HT-29 (cell line): ENCODE data around the gene ZSCAN18. TPM values are rescaled to one million over a fixed set of nuclear protein-coding genes. Genes with fewer than 3 reads are reported as not detected.

ENCODE experiments used
- DNase-seq: peaks from one replicate; pipeline ENCODE4 v3.0.0-alpha.2; 2015; ENCODE audit warnings: low spot score
- total RNA-seq: library from RNA; depleted of rRNA; stranded (reverse); fragments of >200 nt; shearing (Covaris generic); gene quantifications from 2 replicates; pipeline ENCODE4 v1.2.3, GENCODE V29; 2014; rRNA removed

The ZSCAN18 gene
- total RNA-seq, 1 experiment from 2014 or later: not detected

GRCh38 chr19:58044886-58045285 lies 53.1 kb downstream of the ZSCAN18 start:
- no peak for DNase-seq

GRCh38 chr19:58044391-58044790 lies 53.6 kb downstream of the ZSCAN18 start:
- DNase-seq: no peak

- no peak for DNase-seq
These were observed 55.3 kb downstream of the ZSCAN18 start for GRCh38 chr19:58042495-58043340.

GRCh38 chr19:58040751-58041525 lies 57.1 kb downstream of the ZSCAN18 start:
- no peak for DNase-seq

GRCh38 chr19:58038688-58039204 lies 59.3 kb downstream of the ZSCAN18 start:
- no peak for DNase-seq

GRCh38 chr19:58037927-58038687 lies 59.9 kb downstream of the ZSCAN18 start:
- DNase-seq: no peak

- no peak for DNase-seq
These were observed 62.2 kb downstream of the ZSCAN18 start for GRCh38 chr19:58035863-58036262.

GRCh38 chr19:58034477-58034793 lies 63.6 kb downstream of the ZSCAN18 start:
- no peak for DNase-seq

Other genes with a start within 250 kb of the ZSCAN18 start
- gene ZNF587, start 248.4 kb downstream of the ZSCAN18 start, total RNA-seq: 33.7 and 39.4 TPM in 2 replicates
- gene ZNF814, start 209.2 kb downstream of the ZSCAN18 start, total RNA-seq: 8.6 and 11.1 TPM in 2 replicates
- 9.4 and 9.8 TPM in 2 replicates for gene ZNF417, start 181.6 kb downstream of the ZSCAN18 start, total RNA-seq
- not detected in 2 replicates for gene ZNF418, start 162.8 kb downstream of the ZSCAN18 start, total RNA-seq
- not detected in 2 replicates for gene ZNF256, start 150.5 kb downstream of the ZSCAN18 start, total RNA-seq
- not detected in 2 replicates for gene C19orf18, start 123.7 kb downstream of the ZSCAN18 start, total RNA-seq
- not detected in 2 replicates for gene ZNF606, start 95.4 kb downstream of the ZSCAN18 start, total RNA-seq
- gene ZSCAN1, start 64.2 kb downstream of the ZSCAN18 start, total RNA-seq: not detected in 2 replicates
- gene ZNF135, start 38.9 kb downstream of the ZSCAN18 start, total RNA-seq: not detected in 2 replicates
- 2.5 and 4.2 TPM in 2 replicates for gene ZNF329, start 52.6 kb upstream of the ZSCAN18 start, total RNA-seq
- 11.1 and 19.7 TPM in 2 replicates for gene ZNF274, start 84.8 kb upstream of the ZSCAN18 start, total RNA-seq
- gene ZNF544, start 130.7 kb upstream of the ZSCAN18 start, total RNA-seq: 60.1 and 64.8 TPM in 2 replicates
- 6.4 and 8.5 TPM in 2 replicates for gene ZNF8, start 180.7 kb upstream of the ZSCAN18 start, total RNA-seq
- gene ERVK3-1, start 207.1 kb upstream of the ZSCAN18 start, total RNA-seq: 74.2 and 83.4 TPM in 2 replicates
- 3.6 and 3.7 TPM in 2 replicates for gene ZSCAN22, start 228.8 kb upstream of the ZSCAN18 start, total RNA-seq